ENCODE data around the gene SHC3. TPM values are rescaled to one million over a fixed set of nuclear protein-coding genes. Genes with fewer than 3 reads are reported as not detected.

The SHC3 gene
- total RNA-seq, 1 donor from 2014 or later = 5.1 TPM

- DNase-seq (ENCODE audit: low read depth) = no peak
- no peak for TF ChIP-seq CTCF (conservative IDR thresholded peaks at IDR 0.05; ENCODE audit: low read depth, low read length)
Measured at GRCh38 chr9:89080193-89080592, 98.4 kb downstream of the SHC3 start.

GRCh38 chr9:89079391-89079790 is 99.2 kb downstream of the SHC3 start:
- DNase-seq (ENCODE audit: low read depth) = no peak
- no peak for TF ChIP-seq CTCF (conservative IDR thresholded peaks at IDR 0.05; ENCODE audit: low read depth, low read length)
- no peak overlapping the region for H3K4me3 ChIP-seq (ENCODE audit: low read depth, low read length)

More at GRCh38 chr9:89080193-89080592, 98.4 kb downstream of the SHC3 start:
- H3K4me3 ChIP-seq (ENCODE audit: low read depth, low read length) = no peak overlapping the region

- DNase-seq (ENCODE audit: low read depth) = no peak
- H3K4me3 ChIP-seq (ENCODE audit: low read depth, low read length) = no peak overlapping the region
- TF ChIP-seq CTCF (conservative IDR thresholded peaks at IDR 0.05; ENCODE audit: low read depth, low read length) = no peak
Measured at GRCh38 chr9:89078860-89079259, 99.8 kb downstream of the SHC3 start.

GRCh38 chr9:89078421-89078820 is 100.2 kb downstream of the SHC3 start:
- no peak for TF ChIP-seq CTCF (conservative IDR thresholded peaks at IDR 0.05; ENCODE audit: low read depth, low read length)
- no peak for DNase-seq (ENCODE audit: low read depth)
- H3K4me3 ChIP-seq (ENCODE audit: low read depth, low read length) = no peak overlapping the region

- H3K4me3 ChIP-seq (ENCODE audit: low read depth, low read length) = no peak overlapping the region
- TF ChIP-seq CTCF (conservative IDR thresholded peaks at IDR 0.05; ENCODE audit: low read depth, low read length) = no peak
- no peak for DNase-seq (ENCODE audit: low read depth)
Measured at GRCh38 chr9:89077519-89077918, 101.1 kb downstream of the SHC3 start.

GRCh38 chr9:89073397-89073796 is 105.2 kb downstream of the SHC3 start:
- no peak for DNase-seq (ENCODE audit: low read depth)
- no peak overlapping the region for H3K4me3 ChIP-seq (ENCODE audit: low read depth, low read length)
- no peak for TF ChIP-seq CTCF (conservative IDR thresholded peaks at IDR 0.05; ENCODE audit: low read depth, low read length)

- no peak overlapping the region for H3K4me3 ChIP-seq (ENCODE audit: low read depth, low read length)
Measured at GRCh38 chr9:89071591-89071990, 107.0 kb downstream of the SHC3 start.

More at GRCh38 chr9:89071591-89071990, 107.0 kb downstream of the SHC3 start:
- no peak for DNase-seq (ENCODE audit: low read depth)
- no peak for TF ChIP-seq CTCF (conservative IDR thresholded peaks at IDR 0.05; ENCODE audit: low read depth, low read length)
